Esophagus (tissue), 2 donors: Measurements from ENCODE around the gene KSR1. TPM values are rescaled to one million over a fixed set of nuclear protein-coding genes. Genes with fewer than 3 reads are reported as not detected.

ENCODE experiments used
- H3K27ac ChIP-seq, 2 donors: one replicate each; pipeline ENCODE4 v1.5.1; 2013; ENCODE audit warnings: low read depth in 2 of 2, mild to moderate bottlenecking in 2 of 2, inconsistent platforms in 1 of 2, low read length in 1 of 2, moderate library complexity in 1 of 2
- H3K27me3 ChIP-seq, 2 donors: one replicate each; pipeline ENCODE4 v1.6.1; 2013; ENCODE audit warnings: low read length in 2 of 2, control low read depth in 1 of 2, mild to moderate bottlenecking in 1 of 2; ENCODE audit not compliant: insufficient read depth in 2 of 2, control insufficient read depth in 1 of 2
- H3K36me3 ChIP-seq, 2 donors: one replicate each; pipeline ENCODE4 v1.6.1; 2013; ENCODE audit warnings: low read length in 1 of 2; ENCODE audit not compliant: control insufficient read depth in 2 of 2, insufficient read depth in 2 of 2
- H3K4me1 ChIP-seq, 2 donors: one replicate each; pipeline ENCODE4 v1.6.1; 2013; ENCODE audit warnings: low read length in 1 of 2; ENCODE audit not compliant: control insufficient read depth in 2 of 2, insufficient read depth in 2 of 2
- H3K4me3 ChIP-seq, 2 donors: one replicate each; pipeline ENCODE4 v1.5.1; 2013; ENCODE audit warnings: low read length in 2 of 2, mild to moderate bottlenecking in 2 of 2, low read depth in 1 of 2, moderate library complexity in 1 of 2
- H3K9me3 ChIP-seq, 2 donors: one replicate each; pipeline ENCODE4 v1.6.1; 2013; ENCODE audit warnings: mild to moderate bottlenecking in 2 of 2, low read depth in 1 of 2, low read length in 1 of 2, moderate library complexity in 1 of 2; ENCODE audit not compliant: control insufficient read depth in 2 of 2, insufficient read depth in 1 of 2
- WGBS, 2 donors: extraction: QIAGEN DNeasy Blood & Tissue Kit; methylation state at CpG; one replicate each; pipeline ENCODE4 v1.1.7; 2013; 5-methylcytosine and 5-hydroxymethylcytosine counted together
- polyA plus RNA-seq, 2 donors: library from polyadenylated mRNA; stranded (reverse); fragments of 200-250 nt; gene quantifications; one replicate each; pipeline ENCODE4 v1.2.3, GENCODE V29; 2013
- donor health status: healthy with polysubstance abuse.
- donor health status: Bipolar disorder and iron deficiency.

Gene KSR1
- polyA plus RNA-seq, 2 donors, result 35.3 to 52.4 TPM

- WGBS, 2 donors, result 93 to 94% methylated on average over 9 of the region's 9 CpGs
- H3K9me3 ChIP-seq, result no peaks in the 10 kb centered on the region
- peaks cover 0 to 5% of the 10 kb centered on the region in 2 donors for H3K4me1 ChIP-seq
- peaks cover 0 to 11% of the 10 kb centered on the region in 2 donors for H3K36me3 ChIP-seq
- no peaks in the 10 kb centered on the region for H3K27me3 ChIP-seq
- no peak overlapping the region for H3K4me3 ChIP-seq
- H3K27ac ChIP-seq, result no peak overlapping the region
These were observed 112.0 kb downstream of the KSR1 start for GRCh38 chr17:27568216-27568615.

GRCh38 chr17:27568811-27569210, 112.6 kb downstream of the KSR1 start:
- Histone ChIP-seq H3K9me3 (no peaks in the 10 kb centered on the region), H3K4me1 (peaks cover 0 to 5% of the 10 kb centered on the region in 2 donors), H3K27me3 (no peaks in the 10 kb centered on the region), H3K27ac (no peak overlapping the region), H3K36me3 (peaks cover 0 to 11% of the 10 kb centered on the region in 2 donors), H3K4me3 (no peak overlapping the region)
- 77 to 82% methylated on average over 5 of the region's 5 CpGs for WGBS, 2 donors

DNA sequence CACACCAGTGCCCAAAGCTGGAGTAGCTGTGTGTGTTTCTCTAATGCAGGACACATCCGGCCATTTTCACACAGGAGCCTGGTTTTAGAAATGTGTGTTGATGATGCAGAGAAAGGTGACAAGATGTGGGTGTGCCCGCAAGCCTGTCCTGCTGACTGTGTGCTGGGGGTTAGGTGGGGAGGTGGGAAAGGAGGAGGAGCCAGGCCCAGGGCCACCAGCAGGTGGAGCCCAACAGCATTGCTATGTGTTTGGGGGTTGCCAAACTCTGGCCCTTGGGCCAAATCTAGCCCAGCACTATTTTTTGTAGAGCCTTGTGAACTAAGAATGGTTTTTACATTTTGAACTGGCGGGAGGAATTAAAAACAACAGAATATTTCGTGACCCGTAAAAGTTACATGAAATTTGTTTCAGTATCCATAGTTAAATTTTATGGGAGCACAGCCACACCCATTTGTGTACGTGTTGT, 113.0 kb downstream of the KSR1 start:
- H3K27me3 ChIP-seq, result no peaks in the 10 kb centered on the region
- peaks cover 0 to 5% of the 10 kb centered on the region in 2 donors for H3K4me1 ChIP-seq
- no peaks in the 10 kb centered on the region for H3K9me3 ChIP-seq
- WGBS, 2 donors, result 87 to 90% methylated on average over 6 of the region's 6 CpGs
- H3K27ac ChIP-seq, result no peak overlapping the region
- H3K4me3 ChIP-seq, result no peak overlapping the region
- peaks cover 0 to 11% of the 10 kb centered on the region in 2 donors for H3K36me3 ChIP-seq

- Histone ChIP-seq H3K27me3 (no peaks in the 10 kb centered on the region), H3K4me1 (peaks cover 0 to 5% of the 10 kb centered on the region in 2 donors), H3K4me3 (no peak overlapping the region), H3K36me3 (peaks cover 0 to 11% of the 10 kb centered on the region in 2 donors), H3K27ac (no peak overlapping the region), H3K9me3 (no peaks in the 10 kb centered on the region)
- 86 to 93% methylated on average over 7 of the region's 7 CpGs for WGBS, 2 donors
These were observed 113.8 kb downstream of the KSR1 start for GRCh38 chr17:27569884-27570577.

DNA sequence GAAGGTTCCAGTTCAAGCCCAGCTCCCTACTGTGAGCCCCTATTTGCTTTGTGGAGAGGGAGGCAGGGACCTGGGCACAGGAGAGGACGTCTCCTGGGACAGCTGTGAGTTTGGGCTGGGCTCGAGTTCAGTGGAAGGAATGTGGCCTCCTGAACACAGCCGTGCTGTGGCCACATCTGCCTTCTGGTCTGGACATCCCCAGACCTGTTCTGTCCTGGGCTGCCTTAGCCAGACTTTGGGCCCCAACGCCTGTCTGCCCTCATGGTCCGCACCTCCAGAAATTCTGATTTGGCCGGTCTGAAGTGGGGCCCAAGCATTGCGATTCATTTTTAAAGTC, 114.3 kb downstream of the KSR1 start:
- Histone ChIP-seq H3K36me3 (peaks cover 0 to 11% of the 10 kb centered on the region in 2 donors), H3K27ac (no peak overlapping the region), H3K9me3 (no peaks in the 10 kb centered on the region), H3K4me3 (no peak overlapping the region), H3K27me3 (no peaks in the 10 kb centered on the region), H3K4me1 (peaks cover 0 to 5% of the 10 kb centered on the region in 2 donors)
- 84 to 89% methylated on average over 7 of the region's 7 CpGs for WGBS, 2 donors

- H3K4me1 ChIP-seq, result peaks cover 0 to 5% of the 10 kb centered on the region in 2 donors
- H3K27me3 ChIP-seq, result no peaks in the 10 kb centered on the region
These were observed 115.5 kb downstream of the KSR1 start for GRCh38 chr17:27571563-27572352.

DNA sequence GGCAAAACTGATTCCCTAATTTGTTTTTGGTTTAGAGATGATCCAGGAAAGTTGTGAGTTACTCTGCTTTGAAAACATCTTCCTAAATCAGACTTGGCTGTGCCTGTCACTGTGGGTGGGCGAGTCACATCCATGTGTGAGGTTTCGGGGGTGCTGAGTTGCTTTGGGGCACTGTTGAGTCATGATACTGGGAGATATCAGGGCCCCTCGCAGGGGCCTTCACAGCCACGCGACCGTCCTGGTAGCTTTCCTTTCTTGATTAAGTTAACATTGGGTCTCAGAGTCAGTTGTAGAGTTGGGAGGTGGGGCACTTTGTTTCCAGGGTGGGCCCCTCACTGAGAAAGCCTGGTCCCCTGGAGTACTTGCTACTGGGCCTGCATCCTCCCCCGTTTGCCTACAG, 116.4 kb downstream of the KSR1 start:
- Histone ChIP-seq H3K9me3 (no peaks in the 10 kb centered on the region), H3K27me3 (no peaks in the 10 kb centered on the region), H3K27ac (no peak overlapping the region), H3K4me3 (no peak overlapping the region), H3K36me3 (peaks cover 3 to 16% of the 10 kb centered on the region in 2 donors), H3K4me1 (peaks cover 0 to 5% of the 10 kb centered on the region in 2 donors)
- WGBS, 2 donors, result 79 to 88% methylated on average over 7 of the region's 7 CpGs

More at GRCh38 chr17:27571563-27572352, 115.5 kb downstream of the KSR1 start:
- WGBS, 2 donors, result 93 to 94% methylated on average over 12 of the region's 12 CpGs
- Histone ChIP-seq H3K4me3 (no peak overlapping the region), H3K27ac (no peak overlapping the region), H3K36me3 (peaks cover 0 to 11% of the 10 kb centered on the region in 2 donors), H3K9me3 (no peaks in the 10 kb centered on the region)

GRCh38 chr17:27573548-27573947, 117.3 kb downstream of the KSR1 start:
- Histone ChIP-seq H3K4me3 (no peak overlapping the region), H3K4me1 (peaks cover 0 to 3% of the 10 kb centered on the region in 2 donors), H3K27ac (no peak overlapping the region), H3K27me3 (no peaks in the 10 kb centered on the region), H3K9me3 (no peaks in the 10 kb centered on the region), H3K36me3 (peaks cover 4 to 15% of the 10 kb centered on the region in 2 donors)
- 91 to 96% methylated on average over 5 of the region's 5 CpGs for WGBS, 2 donors

DNA sequence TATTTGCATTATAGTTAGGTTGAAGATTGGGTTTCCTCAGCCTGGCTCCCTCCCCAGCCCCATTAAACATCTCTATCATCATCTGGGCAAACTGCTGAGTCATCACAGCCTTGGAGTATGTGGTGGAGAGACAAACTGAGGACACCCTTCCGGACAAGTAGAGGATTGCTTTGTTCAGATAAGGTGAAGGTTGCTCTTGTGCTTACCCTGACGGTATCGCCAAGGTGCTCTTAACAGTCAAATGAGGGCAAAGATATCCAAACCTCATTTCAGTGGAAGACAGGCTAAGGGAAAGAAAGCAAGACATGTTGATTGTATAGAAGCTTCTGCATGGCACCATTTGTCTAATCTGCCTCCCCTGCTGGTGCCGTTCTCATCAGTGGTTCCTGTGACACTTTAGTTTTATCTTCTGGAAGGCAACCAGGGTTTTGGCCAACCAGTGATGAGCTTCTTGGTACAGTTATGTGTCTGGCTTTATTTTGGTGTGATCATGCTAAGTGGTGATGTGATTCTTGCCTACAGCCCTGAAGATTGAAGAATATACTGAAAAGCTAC, 117.8 kb downstream of the KSR1 start:
- peaks cover 0 to 2% of the 10 kb centered on the region in 2 donors for H3K4me1 ChIP-seq
- WGBS, 2 donors, result 75 to 86% methylated on average over 4 of the region's 4 CpGs
- no peak overlapping the region for H3K27ac ChIP-seq
- H3K4me3 ChIP-seq, result no peak overlapping the region
- peaks cover 7 to 15% of the 10 kb centered on the region in 2 donors for H3K36me3 ChIP-seq
- H3K9me3 ChIP-seq, result no peaks in the 10 kb centered on the region
- no peaks in the 10 kb centered on the region for H3K27me3 ChIP-seq
